ENCODE measurements around the gene NFIC. TPM values are rescaled to one million over a fixed set of nuclear protein-coding genes. Genes with fewer than 3 reads are reported as not detected.
A peak's percentile ranks its signal among the peaks of the same experiment; 100 is the strongest.

Gene NFIC
- total and polyA plus RNA-seq, 10 of the 15 experiments (the other 5 are each of a cell fraction or from before 2014, with no cell fraction given): 0.71 to 53.5 (median 10.2) TPM

DNA sequence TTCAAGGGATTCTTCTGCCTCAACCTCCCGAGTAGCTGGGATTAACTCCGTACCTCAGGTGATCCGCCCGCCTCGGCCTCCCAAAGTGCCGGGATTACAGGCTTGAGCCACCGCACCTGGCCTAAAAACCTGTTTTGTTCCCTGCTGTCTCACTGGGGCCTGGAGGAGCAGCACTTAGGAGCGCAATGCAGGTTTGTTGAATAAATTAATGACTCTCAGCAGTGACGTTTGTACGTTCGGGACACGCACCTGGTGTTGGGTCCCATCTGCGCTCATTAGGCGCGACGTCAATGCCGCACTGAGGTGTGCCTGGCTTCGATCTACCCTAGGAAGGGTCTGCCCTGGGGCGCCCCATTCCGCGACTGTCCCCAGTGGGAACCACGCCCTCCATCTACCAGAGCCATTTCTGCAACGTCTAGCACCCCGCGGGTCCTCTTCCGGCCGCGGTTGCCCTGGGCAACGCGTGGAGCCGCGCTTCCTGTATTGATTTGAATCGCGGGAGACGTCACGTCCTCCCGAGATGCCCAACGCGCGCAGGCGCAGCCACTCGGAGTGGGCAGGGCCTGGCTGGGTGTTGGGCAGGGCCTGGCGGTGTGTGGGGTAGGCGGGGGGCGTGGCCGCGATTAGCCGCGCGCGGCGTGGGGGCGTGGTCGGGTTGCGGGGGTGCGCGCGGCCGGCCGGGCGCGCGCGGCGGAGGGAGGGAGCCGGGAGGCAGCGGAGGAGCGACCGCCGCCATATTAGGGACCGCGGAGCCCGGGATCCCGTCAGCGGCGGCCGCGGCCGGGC is 139.4 kb downstream of the NFIC start, which contains the start of gene FZR1 (continued):
- TF ChIP-seq CBX5 (IDR thresholded peaks at IDR 0.05; ENCODE audit: low read depth) (no peak), ZNF274 (IDR thresholded peaks at IDR 0.05; ENCODE audit: insufficient read depth, insufficient read length) (no peak), SP1 (IDR thresholded peaks at IDR 0.05; ENCODE audit: low read depth, low read length) (peak; percentile 70), SREBF2 (IDR thresholded peaks at IDR 0.05; ENCODE audit: low read length) (no peak), RCOR1 (conservative IDR thresholded peaks at IDR 0.05; ENCODE audit: low read depth, low read length) (no peak), FOS (IDR thresholded peaks at IDR 0.05; ENCODE audit: borderline replicate concordance, extremely low read depth, insufficient read length) (no peak), BACH1 (IDR thresholded peaks at IDR 0.05; ENCODE audit: borderline replicate concordance) (peak; percentile 80), SPI1 (IDR thresholded peaks at IDR 0.05; ENCODE audit: borderline replicate concordance, insufficient read depth, low read depth, low read length) (peak; percentile 62; the same call in 1 of the 2 replicates), POLR2A (IDR thresholded peaks at IDR 0.05; ENCODE audit: low read depth, low read length) (peak; percentile 85), SREBF1 (IDR thresholded peaks at IDR 0.05; ENCODE audit: low read length) (no peak), ZNF24 (IDR thresholded peaks at IDR 0.05) (no peak), RFX5 (IDR thresholded peaks at IDR 0.05; ENCODE audit: low read depth, low read length) (peak; percentile 50; the same call in 1 of the 2 replicates), HDAC2 (IDR thresholded peaks at IDR 0.05) (no peak), ZNF622 (IDR thresholded peaks at IDR 0.05) (no peak), TAF1 (IDR thresholded peaks at IDR 0.05; ENCODE audit: borderline replicate concordance, low read depth, low read length) (peak; percentile 15; the same call in 1 of the 2 replicates), BCL11A (IDR thresholded peaks at IDR 0.05; ENCODE audit: low read depth, low read length) (no peak), RB1 (IDR thresholded peaks at IDR 0.05; ENCODE audit: borderline replicate concordance) (no peak)
- TF ChIP-seq, protein P1, sequence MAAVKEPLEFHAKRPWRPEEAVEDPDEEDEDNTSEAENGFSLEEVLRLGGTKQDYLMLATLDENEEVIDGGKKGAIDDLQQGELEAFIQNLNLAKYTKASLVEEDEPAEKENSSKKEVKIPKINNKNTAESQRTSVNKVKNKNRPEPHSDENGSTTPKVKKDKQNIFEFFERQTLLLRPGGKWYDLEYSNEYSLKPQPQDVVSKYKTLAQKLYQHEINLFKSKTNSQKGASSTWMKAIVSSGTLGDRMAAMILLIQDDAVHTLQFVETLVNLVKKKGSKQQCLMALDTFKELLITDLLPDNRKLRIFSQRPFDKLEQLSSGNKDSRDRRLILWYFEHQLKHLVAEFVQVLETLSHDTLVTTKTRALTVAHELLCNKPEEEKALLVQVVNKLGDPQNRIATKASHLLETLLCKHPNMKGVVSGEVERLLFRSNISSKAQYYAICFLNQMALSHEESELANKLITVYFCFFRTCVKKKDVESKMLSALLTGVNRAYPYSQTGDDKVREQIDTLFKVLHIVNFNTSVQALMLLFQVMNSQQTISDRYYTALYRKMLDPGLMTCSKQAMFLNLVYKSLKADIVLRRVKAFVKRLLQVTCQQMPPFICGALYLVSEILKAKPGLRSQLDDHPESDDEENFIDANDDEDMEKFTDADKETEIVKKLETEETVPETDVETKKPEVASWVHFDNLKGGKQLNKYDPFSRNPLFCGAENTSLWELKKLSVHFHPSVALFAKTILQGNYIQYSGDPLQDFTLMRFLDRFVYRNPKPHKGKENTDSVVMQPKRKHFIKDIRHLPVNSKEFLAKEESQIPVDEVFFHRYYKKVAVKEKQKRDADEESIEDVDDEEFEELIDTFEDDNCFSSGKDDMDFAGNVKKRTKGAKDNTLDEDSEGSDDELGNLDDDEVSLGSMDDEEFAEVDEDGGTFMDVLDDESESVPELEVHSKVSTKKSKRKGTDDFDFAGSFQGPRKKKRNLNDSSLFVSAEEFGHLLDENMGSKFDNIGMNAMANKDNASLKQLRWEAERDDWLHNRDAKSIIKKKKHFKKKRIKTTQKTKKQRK (IDR thresholded peaks at IDR 0.05; ENCODE audit: low read depth, low read length): no peak
- TF ChIP-seq, protein P2, sequence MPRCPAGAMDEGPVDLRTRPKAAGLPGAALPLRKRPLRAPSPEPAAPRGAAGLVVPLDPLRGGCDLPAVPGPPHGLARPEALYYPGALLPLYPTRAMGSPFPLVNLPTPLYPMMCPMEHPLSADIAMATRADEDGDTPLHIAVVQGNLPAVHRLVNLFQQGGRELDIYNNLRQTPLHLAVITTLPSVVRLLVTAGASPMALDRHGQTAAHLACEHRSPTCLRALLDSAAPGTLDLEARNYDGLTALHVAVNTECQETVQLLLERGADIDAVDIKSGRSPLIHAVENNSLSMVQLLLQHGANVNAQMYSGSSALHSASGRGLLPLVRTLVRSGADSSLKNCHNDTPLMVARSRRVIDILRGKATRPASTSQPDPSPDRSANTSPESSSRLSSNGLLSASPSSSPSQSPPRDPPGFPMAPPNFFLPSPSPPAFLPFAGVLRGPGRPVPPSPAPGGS (IDR thresholded peaks at IDR 0.05; ENCODE audit: borderline replicate concordance, insufficient read depth, low read depth, low read length, poor library complexity, severe bottlenecking): no peak
- TF ChIP-seq, protein P3, sequence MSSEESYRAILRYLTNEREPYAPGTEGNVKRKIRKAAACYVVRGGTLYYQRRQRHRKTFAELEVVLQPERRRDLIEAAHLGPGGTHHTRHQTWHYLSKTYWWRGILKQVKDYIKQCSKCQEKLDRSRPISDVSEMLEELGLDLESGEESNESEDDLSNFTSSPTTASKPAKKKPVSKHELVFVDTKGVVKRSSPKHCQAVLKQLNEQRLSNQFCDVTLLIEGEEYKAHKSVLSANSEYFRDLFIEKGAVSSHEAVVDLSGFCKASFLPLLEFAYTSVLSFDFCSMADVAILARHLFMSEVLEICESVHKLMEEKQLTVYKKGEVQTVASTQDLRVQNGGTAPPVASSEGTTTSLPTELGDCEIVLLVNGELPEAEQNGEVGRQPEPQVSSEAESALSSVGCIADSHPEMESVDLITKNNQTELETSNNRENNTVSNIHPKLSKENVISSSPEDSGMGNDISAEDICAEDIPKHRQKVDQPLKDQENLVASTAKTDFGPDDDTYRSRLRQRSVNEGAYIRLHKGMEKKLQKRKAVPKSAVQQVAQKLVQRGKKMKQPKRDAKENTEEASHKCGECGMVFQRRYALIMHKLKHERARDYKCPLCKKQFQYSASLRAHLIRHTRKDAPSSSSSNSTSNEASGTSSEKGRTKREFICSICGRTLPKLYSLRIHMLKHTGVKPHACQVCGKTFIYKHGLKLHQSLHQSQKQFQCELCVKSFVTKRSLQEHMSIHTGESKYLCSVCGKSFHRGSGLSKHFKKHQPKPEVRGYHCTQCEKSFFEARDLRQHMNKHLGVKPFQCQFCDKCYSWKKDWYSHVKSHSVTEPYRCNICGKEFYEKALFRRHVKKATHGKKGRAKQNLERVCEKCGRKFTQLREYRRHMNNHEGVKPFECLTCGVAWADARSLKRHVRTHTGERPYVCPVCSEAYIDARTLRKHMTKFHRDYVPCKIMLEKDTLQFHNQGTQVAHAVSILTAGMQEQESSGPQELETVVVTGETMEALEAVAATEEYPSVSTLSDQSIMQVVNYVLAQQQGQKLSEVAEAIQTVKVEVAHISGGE (CRISPR knock-in tag; IDR thresholded peaks at IDR 0.05): no peak
- TF ChIP-seq, protein P4, sequence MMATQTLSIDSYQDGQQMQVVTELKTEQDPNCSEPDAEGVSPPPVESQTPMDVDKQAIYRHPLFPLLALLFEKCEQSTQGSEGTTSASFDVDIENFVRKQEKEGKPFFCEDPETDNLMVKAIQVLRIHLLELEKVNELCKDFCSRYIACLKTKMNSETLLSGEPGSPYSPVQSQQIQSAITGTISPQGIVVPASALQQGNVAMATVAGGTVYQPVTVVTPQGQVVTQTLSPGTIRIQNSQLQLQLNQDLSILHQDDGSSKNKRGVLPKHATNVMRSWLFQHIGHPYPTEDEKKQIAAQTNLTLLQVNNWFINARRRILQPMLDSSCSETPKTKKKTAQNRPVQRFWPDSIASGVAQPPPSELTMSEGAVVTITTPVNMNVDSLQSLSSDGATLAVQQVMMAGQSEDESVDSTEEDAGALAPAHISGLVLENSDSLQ (IDR thresholded peaks at IDR 0.05): no peak; the same call in 1 of the 2 replicates
